ENCODE measurements around the gene NTN1. TPM values are rescaled to one million over a fixed set of nuclear protein-coding genes. Genes with fewer than 3 reads are reported as not detected.

NTN1 gene
- polyA plus RNA-seq, 1 donor from 2014 or later = 16.2 TPM

- H3K36me3 ChIP-seq (ENCODE audit: insufficient read depth, low read length) = no peaks in the 10 kb centered on the region
- H4K20me1 ChIP-seq (ENCODE audit: insufficient read depth) = no peaks in the 10 kb centered on the region
- H3K9me3 ChIP-seq (ENCODE audit: low read length) = no peaks in the 10 kb centered on the region
- no peak overlapping the region for H3K4me3 ChIP-seq (ENCODE audit: low read length)
- no peak overlapping the region for H3K27ac ChIP-seq (ENCODE audit: low read length)
- TF ChIP-seq POLR2AphosphoS5 (IDR thresholded peaks at IDR 0.05) (no peak), CTCF (IDR thresholded peaks at IDR 0.05; ENCODE audit: poor library complexity, severe bottlenecking) (no peak), EZH2 (IDR thresholded peaks at IDR 0.05; ENCODE audit: borderline replicate concordance, insufficient read depth, low read length, poor library complexity, severe bottlenecking) (no peak), EP300 (conservative IDR thresholded peaks at IDR 0.05; ENCODE audit: poor library complexity, severe bottlenecking) (no peak), REST (IDR thresholded peaks at IDR 0.05; ENCODE audit: borderline replicate concordance) (no peak), SMC3 (conservative IDR thresholded peaks at IDR 0.05; ENCODE audit: poor library complexity) (no peak), TAF1 (IDR thresholded peaks at IDR 0.05; ENCODE audit: low read depth) (no peak), MXI1 (conservative IDR thresholded peaks at IDR 0.05; ENCODE audit: poor library complexity, severe bottlenecking) (no peak), RAD21 (conservative IDR thresholded peaks at IDR 0.05) (no peak)
- H2AFZ ChIP-seq (ENCODE audit: low read depth, low read length) = no peak overlapping the region
- no peak overlapping the region for H3K4me2 ChIP-seq (ENCODE audit: low read length)
- no peaks in the 10 kb centered on the region for H3F3A ChIP-seq (ENCODE audit: insufficient read depth, low read length, poor library complexity, severe bottlenecking)
- H3K79me2 ChIP-seq (replicated peaks; ENCODE audit: insufficient read depth, low read length) = no peaks in the 10 kb centered on the region
- no peaks in the 10 kb centered on the region for H3K9me2 ChIP-seq (ENCODE audit: insufficient read depth, low read length)
- no peaks in the 10 kb centered on the region for H3K27me3 ChIP-seq (ENCODE audit: insufficient read depth, low read depth, low read length)
- no peak overlapping the region for H3K9ac ChIP-seq (ENCODE audit: low read length)
Observed at GRCh38 chr17:9253308-9253707, 232.0 kb downstream of the NTN1 start.

GRCh38 chr17:9254841-9255240 is 233.5 kb downstream of the NTN1 start:
- no peaks in the 10 kb centered on the region for H3F3A ChIP-seq (ENCODE audit: insufficient read depth, low read length, poor library complexity, severe bottlenecking)
- no peak overlapping the region for H3K9ac ChIP-seq (ENCODE audit: low read length)
- no peaks in the 10 kb centered on the region for H3K79me2 ChIP-seq (replicated peaks; ENCODE audit: insufficient read depth, low read length)
- H3K4me2 ChIP-seq (ENCODE audit: low read length) = no peak overlapping the region
- no peaks in the 10 kb centered on the region for H3K36me3 ChIP-seq (ENCODE audit: insufficient read depth, low read length)
- no peak overlapping the region for H2AFZ ChIP-seq (ENCODE audit: low read depth, low read length)
- TF ChIP-seq EZH2 (IDR thresholded peaks at IDR 0.05; ENCODE audit: borderline replicate concordance, insufficient read depth, low read length, poor library complexity, severe bottlenecking) (no peak), TAF1 (IDR thresholded peaks at IDR 0.05; ENCODE audit: low read depth) (no peak), EP300 (conservative IDR thresholded peaks at IDR 0.05; ENCODE audit: poor library complexity, severe bottlenecking) (no peak), CTCF (IDR thresholded peaks at IDR 0.05; ENCODE audit: poor library complexity, severe bottlenecking) (no peak), SMC3 (conservative IDR thresholded peaks at IDR 0.05; ENCODE audit: poor library complexity) (no peak), RAD21 (conservative IDR thresholded peaks at IDR 0.05) (no peak), MXI1 (conservative IDR thresholded peaks at IDR 0.05; ENCODE audit: poor library complexity, severe bottlenecking) (no peak), REST (IDR thresholded peaks at IDR 0.05; ENCODE audit: borderline replicate concordance) (no peak), POLR2AphosphoS5 (IDR thresholded peaks at IDR 0.05) (no peak)
- no peaks in the 10 kb centered on the region for H3K27me3 ChIP-seq (ENCODE audit: insufficient read depth, low read depth, low read length)
- no peak overlapping the region for H3K27ac ChIP-seq (ENCODE audit: low read length)
- H3K4me3 ChIP-seq (ENCODE audit: low read length) = no peak overlapping the region
- H3K9me3 ChIP-seq (ENCODE audit: low read length) = no peaks in the 10 kb centered on the region
- no peaks in the 10 kb centered on the region for H4K20me1 ChIP-seq (ENCODE audit: insufficient read depth)
- no peaks in the 10 kb centered on the region for H3K9me2 ChIP-seq (ENCODE audit: insufficient read depth, low read length)

Data from neural cell (in vitro differentiated cells).